Endometrial microvascular endothelial cells (primary cell): ENCODE data around the gene SGMS1. TPM values are rescaled to one million over a fixed set of nuclear protein-coding genes. Genes with fewer than 3 reads are reported as not detected.
"Not testable (repeated sequence)": the region's sequence is repeated elsewhere in the genome, so short reads cannot be mapped to it uniquely, and the experiment has no call there.

Experiments
- in situ Hi-C: cut with HindIII; loops from 2 replicates; pipeline ENCODE4 v1.10.0; 2017; ENCODE audit warnings: low sequenced_read_pairs, low pct_unique_long_range_greater_than_20kb; ENCODE audit errors: inconsistent ontology term
- total RNA-seq: library from RNA; depleted of rRNA; stranded (reverse); fragments of >200 nt; gene quantifications from one replicate; pipeline ENCODE4 v1.2.3, GENCODE V29; 2015; ENCODE audit errors: inconsistent ontology term

Gene SGMS1
- total RNA-seq, 1 donor from 2014 or later, result 52.3 TPM

DNA sequence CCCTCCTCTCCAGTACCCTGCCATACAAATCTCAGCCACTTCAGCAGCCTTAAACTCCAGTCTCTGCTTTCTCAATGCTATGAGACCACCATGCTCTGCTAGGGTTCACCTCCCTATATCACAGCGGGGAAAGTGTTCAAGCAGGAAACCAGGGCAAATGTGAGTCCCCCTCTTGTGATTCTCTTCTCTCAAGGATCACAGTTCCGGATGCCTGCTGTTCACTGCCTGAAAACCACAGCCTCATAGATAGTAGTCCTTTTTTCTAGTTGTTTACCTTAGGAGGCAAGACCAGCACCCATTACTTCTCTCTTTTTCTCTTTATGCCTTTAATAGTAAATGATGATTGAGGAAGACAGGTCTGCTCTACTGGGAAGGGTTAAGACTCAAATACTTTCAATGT is 100.8 kb downstream of the SGMS1 start:
- in situ Hi-C loops, result no loop called here

DNA sequence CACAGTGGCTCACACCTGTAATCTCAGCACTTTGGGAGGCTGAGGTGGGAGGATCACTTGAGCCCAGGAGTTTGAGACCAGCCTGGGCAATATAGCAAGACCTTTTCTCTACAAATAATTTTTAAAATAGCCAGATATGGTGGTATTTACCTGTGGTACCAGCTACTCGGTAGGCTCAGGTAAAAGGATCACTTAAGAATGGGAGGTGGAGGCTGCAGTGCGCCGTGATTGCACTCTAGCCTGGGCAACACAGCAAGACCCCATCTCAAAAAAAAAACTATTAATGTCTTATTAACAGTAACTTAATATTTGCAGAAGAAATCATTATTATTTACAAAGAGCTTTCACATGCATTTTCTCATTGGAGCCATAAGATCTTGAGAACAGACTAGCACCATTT is 103.6 kb downstream of the SGMS1 start:
- in situ Hi-C loops, result no loop called here

DNA sequence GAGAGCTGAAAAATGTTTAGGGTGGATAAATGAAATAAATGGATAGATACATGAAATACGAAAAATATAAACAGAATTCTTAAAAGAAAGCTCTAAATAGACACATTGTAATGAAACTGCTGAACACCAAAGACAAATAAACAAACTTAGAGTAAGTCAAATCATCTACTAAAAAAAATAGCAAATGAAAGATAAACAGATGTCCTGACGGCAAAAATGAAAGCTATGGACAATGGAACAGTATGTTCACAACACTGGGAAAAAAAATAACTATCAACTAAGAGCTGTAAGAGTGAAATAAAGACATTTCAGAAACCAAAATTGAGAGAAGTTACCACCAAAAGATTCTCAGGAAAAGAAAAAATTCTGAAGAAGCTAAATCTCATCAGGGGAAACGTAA is 106.1 kb downstream of the SGMS1 start:
- in situ Hi-C loops, result no loop called here

- in situ Hi-C loops, result no loop called here
These were observed 107.6 kb downstream of the SGMS1 start for GRCh38 chr10:50516171-50516570.

DNA sequence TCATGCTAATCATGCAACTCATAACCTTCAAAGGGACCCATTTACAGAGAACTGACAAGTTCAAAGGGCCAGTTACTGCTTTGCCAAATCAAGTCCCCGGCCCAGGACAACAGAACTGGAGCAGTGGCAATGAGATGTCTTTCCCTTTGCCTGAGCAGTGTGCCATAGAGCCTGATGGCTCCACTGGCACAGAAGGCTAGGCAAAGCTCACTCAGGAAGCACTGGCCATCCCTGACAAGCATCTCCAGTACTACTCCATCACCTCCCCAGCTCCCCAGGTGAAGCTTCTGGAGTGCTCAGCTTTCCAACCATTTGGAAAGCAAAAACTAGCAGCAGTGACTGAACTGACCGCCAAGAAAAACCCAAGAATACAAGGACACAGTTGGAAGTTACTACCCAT is 108.3 kb downstream of the SGMS1 start:
- in situ Hi-C loops, result no loop called here

DNA sequence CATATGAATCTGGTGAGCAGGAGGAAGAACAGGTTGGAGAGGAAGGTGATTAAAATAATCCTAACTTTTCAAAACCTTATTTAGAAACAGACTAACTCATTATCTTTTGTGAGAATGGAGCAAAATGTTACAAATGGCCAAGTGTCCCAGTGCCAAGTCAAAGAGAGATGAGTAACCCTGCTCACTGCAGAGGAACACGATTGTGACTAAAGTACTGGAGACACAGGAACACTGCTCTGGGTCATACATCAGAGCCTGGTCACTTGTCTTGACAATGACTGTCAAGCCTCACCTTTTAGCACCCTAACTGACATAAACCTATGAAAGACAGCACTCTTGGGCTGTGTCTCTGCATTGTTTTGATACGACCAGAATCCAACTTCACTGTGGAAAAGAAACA is 108.8 kb downstream of the SGMS1 start:
- in situ Hi-C loops, result no loop called here

DNA sequence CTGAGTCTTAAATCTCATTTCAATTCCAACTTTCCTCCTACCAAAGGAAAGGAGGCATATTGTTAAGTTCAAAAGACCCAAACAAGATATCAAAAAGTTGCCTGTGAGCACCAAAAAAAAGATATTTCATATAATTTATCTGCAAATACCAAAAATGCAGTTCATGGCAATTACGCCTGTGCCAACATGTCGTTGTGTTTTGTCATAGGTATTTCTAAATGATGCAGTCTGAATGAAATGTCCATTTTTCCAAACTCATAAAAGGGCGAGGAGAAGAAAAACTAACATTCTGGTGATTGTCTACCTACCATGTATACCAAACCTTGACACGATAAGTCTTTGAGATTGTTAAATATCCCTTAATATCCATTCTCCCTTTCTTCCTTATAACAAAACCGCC is 109.8 kb downstream of the SGMS1 start:
- in situ Hi-C loops, result no loop called here

DNA sequence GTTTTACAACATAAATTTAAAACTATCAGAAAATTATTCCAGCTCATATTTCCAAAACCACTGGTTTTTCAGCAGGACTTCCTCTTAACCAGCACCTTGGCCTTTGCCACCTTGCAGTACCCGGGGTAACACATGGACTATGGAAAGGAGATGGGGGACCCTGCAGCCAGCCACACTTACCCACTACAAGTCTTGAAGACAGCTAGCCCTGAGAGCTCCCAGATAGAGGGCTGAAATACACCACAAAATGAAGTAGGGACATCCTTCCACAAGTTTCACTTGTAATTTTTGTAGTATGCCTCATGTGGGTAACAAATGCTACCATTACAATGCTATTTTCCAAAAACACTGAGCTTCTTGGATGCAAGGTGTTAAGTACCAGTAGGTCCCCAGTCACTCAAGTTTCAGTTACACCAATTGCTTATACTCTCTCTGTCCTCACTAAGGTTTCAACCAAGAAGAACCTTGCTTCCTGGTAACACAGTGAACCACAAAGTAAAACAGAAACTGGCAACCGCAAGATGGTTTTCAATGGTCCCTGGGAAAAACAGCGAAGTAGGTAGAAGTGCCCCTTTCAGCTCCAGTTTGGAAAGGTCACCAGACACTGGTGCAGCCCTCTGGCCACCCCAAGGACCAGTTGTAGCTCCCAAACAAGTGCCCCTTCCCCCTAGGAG is 110.9 kb downstream of the SGMS1 start:
- in situ Hi-C loops, result no loop called here

DNA sequence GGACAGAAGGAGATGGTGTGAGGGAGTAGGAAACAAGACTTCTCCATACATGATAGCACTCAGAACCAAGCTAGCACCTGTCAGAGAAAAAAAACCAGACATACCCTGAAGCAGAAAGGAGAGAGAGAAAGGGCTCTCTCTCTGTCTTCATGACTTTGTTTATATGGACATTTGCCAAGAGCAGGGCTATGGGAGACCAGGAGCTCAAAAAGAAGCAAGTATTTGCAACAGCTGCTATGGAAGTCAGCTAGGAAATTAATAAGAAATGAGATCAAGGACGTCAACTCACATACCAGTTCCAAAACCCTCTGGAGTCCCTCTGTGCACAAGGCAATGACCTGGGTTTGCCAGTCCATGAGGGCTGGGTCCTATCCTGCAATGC is 111.6 kb downstream of the SGMS1 start:
- in situ Hi-C loops, result no loop called here

GRCh38 chr10:50511492-50512213 is 112.1 kb downstream of the SGMS1 start:
- in situ Hi-C loops, result no loop called here

- in situ Hi-C loops, result no loop called here
These were observed 113.0 kb downstream of the SGMS1 start for GRCh38 chr10:50510517-50511473.

DNA sequence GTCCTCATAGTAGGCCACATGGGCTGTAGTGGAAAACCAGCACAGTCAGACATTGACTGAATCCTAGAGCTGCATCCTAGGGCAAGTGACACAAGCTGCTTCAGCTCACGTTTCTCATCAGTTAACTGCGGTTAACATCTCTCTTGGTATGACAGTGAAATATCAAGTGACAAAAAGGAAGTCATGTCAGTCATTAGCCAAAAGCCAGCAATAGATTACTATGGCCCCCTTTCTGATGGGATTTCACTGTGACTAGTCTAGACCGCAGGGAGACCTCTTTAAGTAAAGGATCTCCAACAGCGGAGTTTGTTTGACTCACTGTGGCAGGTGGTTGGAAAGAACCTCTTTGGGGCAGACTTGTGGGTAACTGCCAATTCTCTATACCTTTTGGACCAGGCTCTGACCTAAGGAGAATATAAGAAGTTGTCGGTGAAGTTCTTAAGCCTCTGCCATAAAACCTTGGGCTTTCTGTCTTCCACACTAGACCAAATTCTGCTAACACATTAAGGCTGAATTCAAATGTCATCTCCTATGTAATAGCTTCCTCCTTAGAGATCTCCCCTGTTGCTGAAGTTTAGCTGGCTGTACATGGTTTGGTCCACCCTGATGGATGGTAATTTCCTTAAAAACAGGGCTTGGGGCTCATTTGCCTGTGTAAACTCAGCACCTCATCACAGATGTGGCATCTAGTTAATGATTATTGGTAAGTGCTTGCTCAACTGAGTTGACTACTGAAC is 115.3 kb downstream of the SGMS1 start:
- in situ Hi-C loops, result no loop called here

DNA sequence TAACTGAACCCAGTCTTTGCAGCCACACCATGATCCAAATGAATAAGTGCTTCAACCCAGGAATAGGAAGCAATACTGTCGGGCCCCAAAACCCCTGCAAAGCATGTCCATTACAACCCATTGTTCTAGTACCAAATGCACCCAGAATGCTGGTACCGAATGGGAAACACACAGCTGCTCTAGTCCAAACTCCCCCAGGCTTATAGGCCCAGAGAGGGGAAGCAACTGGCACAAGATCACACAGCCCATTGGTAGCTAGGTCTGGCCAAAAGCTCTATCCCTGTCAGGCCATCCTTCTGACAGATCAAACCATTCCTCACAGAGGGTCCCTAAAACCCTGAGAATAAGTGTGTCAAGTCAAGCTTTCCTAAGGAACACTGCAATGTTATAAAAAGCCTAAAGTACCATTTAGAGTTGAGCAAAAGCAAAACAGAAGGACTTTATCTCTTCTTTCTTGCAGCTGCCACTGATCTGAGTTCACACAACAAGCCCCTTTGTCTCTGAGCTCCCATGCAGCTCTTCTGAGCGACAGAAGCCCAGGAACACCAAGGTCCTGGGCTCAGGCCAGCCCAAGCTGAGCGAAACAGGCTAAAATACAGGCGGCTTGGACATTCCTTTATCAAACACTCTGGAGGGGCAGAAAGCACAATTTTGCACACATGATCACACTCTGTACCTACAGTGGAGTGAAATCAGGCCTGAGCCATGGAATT is 116.7 kb downstream of the SGMS1 start:
- in situ Hi-C loops, result no loop called here

- in situ Hi-C loops, result no loop called here
These were observed 119.4 kb downstream of the SGMS1 start for GRCh38 chr10:50504389-50504788.

- in situ Hi-C loops, result no loop called here
These were observed 120.0 kb downstream of the SGMS1 start for GRCh38 chr10:50503661-50504320.

DNA sequence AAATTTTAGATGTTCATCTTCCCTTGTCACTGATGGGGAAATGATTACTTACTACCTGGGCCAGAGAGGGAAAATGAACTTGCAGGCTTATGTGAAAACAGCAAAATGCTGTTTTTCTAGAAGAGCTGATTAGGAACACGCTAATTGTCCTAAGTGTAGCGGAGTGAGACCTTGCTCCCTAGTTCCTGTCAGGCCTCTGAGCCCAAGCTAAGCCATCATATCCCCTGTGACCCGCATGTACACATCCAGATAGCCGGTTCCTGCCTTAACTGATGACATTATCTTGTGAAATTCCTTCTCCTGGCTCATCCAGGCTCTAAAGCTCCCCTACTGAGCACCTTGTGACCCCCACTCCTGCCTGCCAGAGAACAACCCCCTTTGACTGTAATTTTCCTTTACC is 120.6 kb downstream of the SGMS1 start:
- in situ Hi-C loops, result not testable (repeated sequence)

GRCh38 chr10:50501924-50502452 is 121.8 kb downstream of the SGMS1 start:
- in situ Hi-C loops, result no loop called here

- in situ Hi-C loops, result no loop called here
These were observed 122.3 kb downstream of the SGMS1 start for GRCh38 chr10:50501478-50501877.
